ENCODE data around the gene COL1A1. TPM values are rescaled to one million over a fixed set of nuclear protein-coding genes. Genes with fewer than 3 reads are reported as not detected.

The COL1A1 gene
- total RNA-seq, 1 donor from 2014 or later = 15.3 TPM

- DNase-seq (ENCODE audit: low read depth) = peak; percentile 91
- peak; percentile 7 for FAIRE-seq
Measured at GRCh38 chr17:50221864-50222545, 20.6 kb upstream of the COL1A1 start.

GRCh38 chr17:50221266-50221863 lies 19.9 kb upstream of the COL1A1 start:
- DNase-seq (ENCODE audit: low read depth) = peak; percentile 23
- H3K4me3 ChIP-seq (ENCODE audit: low read depth, low read length) = no peak overlapping the region
- TF ChIP-seq CTCF (IDR thresholded peaks at IDR 0.05; ENCODE audit: insufficient read depth, low read length, severe bottlenecking) = no peak
- FAIRE-seq = no peak
- H3K36me3 ChIP-seq (ENCODE audit: control insufficient read depth, insufficient read depth, low read length) = no peaks in the 10 kb centered on the region
- H3K27me3 ChIP-seq (ENCODE audit: control insufficient read depth, insufficient read depth, low read length) = no peaks in the 10 kb centered on the region

More at GRCh38 chr17:50221864-50222545, 20.6 kb upstream of the COL1A1 start:
- Histone ChIP-seq H3K36me3 (ENCODE audit: control insufficient read depth, insufficient read depth, low read length) (no peaks in the 10 kb centered on the region), H3K27me3 (ENCODE audit: control insufficient read depth, insufficient read depth, low read length) (no peaks in the 10 kb centered on the region), H3K4me3 (ENCODE audit: low read depth, low read length) (no peak overlapping the region)
- TF ChIP-seq CTCF (IDR thresholded peaks at IDR 0.05; ENCODE audit: insufficient read depth, low read length, severe bottlenecking) = no peak

- TF ChIP-seq CTCF (IDR thresholded peaks at IDR 0.05; ENCODE audit: insufficient read depth, low read length, severe bottlenecking) = no peak
Measured at GRCh38 chr17:50220811-50221210, 19.4 kb upstream of the COL1A1 start.

GRCh38 chr17:50219939-50220465 lies 18.6 kb upstream of the COL1A1 start:
- Histone ChIP-seq H3K4me3 (ENCODE audit: low read depth, low read length) (no peak overlapping the region), H3K36me3 (ENCODE audit: control insufficient read depth, insufficient read depth, low read length) (no peaks in the 10 kb centered on the region), H3K27me3 (ENCODE audit: control insufficient read depth, insufficient read depth, low read length) (no peaks in the 10 kb centered on the region)
- FAIRE-seq = no peak
- DNase-seq (ENCODE audit: low read depth) = peak; percentile 25
- no peak for TF ChIP-seq CTCF (IDR thresholded peaks at IDR 0.05; ENCODE audit: insufficient read depth, low read length, severe bottlenecking)

More at GRCh38 chr17:50220811-50221210, 19.4 kb upstream of the COL1A1 start:
- Histone ChIP-seq H3K27me3 (ENCODE audit: control insufficient read depth, insufficient read depth, low read length) (no peaks in the 10 kb centered on the region), H3K4me3 (ENCODE audit: low read depth, low read length) (no peak overlapping the region), H3K36me3 (ENCODE audit: control insufficient read depth, insufficient read depth, low read length) (no peaks in the 10 kb centered on the region)
- no peak for DNase-seq (ENCODE audit: low read depth)
- no peak for FAIRE-seq

GRCh38 chr17:50219342-50219741 lies 17.9 kb upstream of the COL1A1 start:
- no peak for TF ChIP-seq CTCF (IDR thresholded peaks at IDR 0.05; ENCODE audit: insufficient read depth, low read length, severe bottlenecking)

More at GRCh38 chr17:50219342-50219741, 17.9 kb upstream of the COL1A1 start:
- peak; percentile 90 for DNase-seq (ENCODE audit: low read depth)
- Histone ChIP-seq H3K4me3 (ENCODE audit: low read depth, low read length) (no peak overlapping the region), H3K27me3 (ENCODE audit: control insufficient read depth, insufficient read depth, low read length) (no peaks in the 10 kb centered on the region), H3K36me3 (ENCODE audit: control insufficient read depth, insufficient read depth, low read length) (no peaks in the 10 kb centered on the region)
- no peak for FAIRE-seq

Data from bronchial epithelial cell (primary cell).